PC-3 (cell line): ENCODE measurements around the gene SNX27.

Source experiments
- EZH2 ChIP-seq: fragments of 300-600 bp; sonication (generic); IDR thresholded peaks from one replicate; pipeline ENCODE4 v1.6.1; 2017; ENCODE audit warnings: antibody characterized with exemption, mild to moderate bottlenecking, low read length; ENCODE audit not compliant: unreplicated experiment
- EZH2phosphoT487 ChIP-seq: fragments of 300-600 bp; sonication (generic); IDR thresholded peaks from 2 replicates; pipeline ENCODE4 v1.6.1; 2018; ENCODE audit warnings: mild to moderate bottlenecking, antibody characterized with exemption, low read length, borderline replicate concordance
- TF ChIP-seq, protein P1 (sequence below): fragments of 300-600 bp; sonication (generic); conservative IDR thresholded peaks from 2 replicates; pipeline ENCODE4 v1.5.1; 2017; ENCODE audit warnings: antibody characterized with exemption, low read depth, mild to moderate bottlenecking, low read length

DNA sequence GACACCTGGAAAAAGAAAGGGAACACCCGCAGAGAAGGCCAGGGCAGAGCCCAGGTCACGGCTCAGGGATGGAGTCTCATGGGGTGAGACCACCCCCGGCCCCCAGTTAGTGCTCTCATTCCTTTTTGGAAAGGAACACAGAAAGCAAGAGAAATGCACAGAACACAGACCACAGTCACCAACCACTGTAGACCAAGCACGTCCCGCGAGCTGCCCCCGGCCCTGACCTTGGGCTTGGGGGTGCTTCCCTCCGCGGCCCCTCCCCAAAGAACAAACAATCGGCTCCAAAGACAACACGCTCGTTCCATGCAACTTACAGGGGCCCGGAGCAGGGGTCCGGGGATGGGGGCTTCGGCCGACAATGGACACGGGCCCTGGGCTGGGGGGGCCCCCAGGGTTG is 92.0 kb downstream of the SNX27 start:
- TF ChIP-seq EZH2, result no peak
- TF ChIP-seq, protein P1, sequence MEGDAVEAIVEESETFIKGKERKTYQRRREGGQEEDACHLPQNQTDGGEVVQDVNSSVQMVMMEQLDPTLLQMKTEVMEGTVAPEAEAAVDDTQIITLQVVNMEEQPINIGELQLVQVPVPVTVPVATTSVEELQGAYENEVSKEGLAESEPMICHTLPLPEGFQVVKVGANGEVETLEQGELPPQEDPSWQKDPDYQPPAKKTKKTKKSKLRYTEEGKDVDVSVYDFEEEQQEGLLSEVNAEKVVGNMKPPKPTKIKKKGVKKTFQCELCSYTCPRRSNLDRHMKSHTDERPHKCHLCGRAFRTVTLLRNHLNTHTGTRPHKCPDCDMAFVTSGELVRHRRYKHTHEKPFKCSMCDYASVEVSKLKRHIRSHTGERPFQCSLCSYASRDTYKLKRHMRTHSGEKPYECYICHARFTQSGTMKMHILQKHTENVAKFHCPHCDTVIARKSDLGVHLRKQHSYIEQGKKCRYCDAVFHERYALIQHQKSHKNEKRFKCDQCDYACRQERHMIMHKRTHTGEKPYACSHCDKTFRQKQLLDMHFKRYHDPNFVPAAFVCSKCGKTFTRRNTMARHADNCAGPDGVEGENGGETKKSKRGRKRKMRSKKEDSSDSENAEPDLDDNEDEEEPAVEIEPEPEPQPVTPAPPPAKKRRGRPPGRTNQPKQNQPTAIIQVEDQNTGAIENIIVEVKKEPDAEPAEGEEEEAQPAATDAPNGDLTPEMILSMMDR, result no peak
- TF ChIP-seq EZH2phosphoT487, result no peak
